Measurements from ENCODE around the gene FAM181B.

The FAM181B gene

DNA sequence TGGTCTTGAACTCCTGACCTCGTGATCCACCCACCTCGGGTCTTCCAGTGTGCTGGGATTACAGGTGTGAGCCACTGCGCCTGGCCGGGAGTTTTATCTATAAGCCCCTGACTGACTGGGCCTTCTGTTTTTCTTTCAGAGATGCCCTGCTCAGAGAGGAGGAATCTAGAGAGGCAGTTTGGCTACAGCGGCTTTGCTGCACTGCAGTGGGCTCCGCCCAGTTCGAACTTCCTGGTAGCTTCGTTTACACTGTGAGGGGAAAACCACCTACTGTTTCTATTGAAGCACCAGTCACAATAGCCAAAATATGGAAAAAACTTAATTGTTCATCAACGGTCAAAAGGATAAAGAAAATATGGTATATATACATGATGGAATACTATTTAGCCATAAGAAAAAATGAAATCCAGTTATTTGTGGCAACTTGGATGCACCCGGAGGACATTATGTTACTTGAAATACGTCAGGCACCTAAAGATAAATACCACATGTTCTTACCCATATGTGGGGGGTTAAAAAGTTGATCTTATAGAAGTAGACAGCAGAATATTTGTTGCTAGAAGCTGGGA, 31.9 kb upstream of the FAM181B start:
- no peak for TF ChIP-seq TAF1 (IDR thresholded peaks at IDR 0.05; ENCODE audit: borderline replicate concordance, insufficient read depth, low read length)
- TF ChIP-seq POLR2AphosphoS5 (IDR thresholded peaks at IDR 0.05; ENCODE audit: low read depth, low read length), result no peak
- TF ChIP-seq SIN3A (IDR thresholded peaks at IDR 0.05; ENCODE audit: borderline replicate concordance, insufficient read depth, low read length), result no peak
- TF ChIP-seq FOXP2 (optimal IDR thresholded peaks at IDR 0.05; ENCODE audit: borderline replicate concordance, extremely low read depth, extremely low read length, insufficient read depth), result no peak
- TF ChIP-seq, protein P1, sequence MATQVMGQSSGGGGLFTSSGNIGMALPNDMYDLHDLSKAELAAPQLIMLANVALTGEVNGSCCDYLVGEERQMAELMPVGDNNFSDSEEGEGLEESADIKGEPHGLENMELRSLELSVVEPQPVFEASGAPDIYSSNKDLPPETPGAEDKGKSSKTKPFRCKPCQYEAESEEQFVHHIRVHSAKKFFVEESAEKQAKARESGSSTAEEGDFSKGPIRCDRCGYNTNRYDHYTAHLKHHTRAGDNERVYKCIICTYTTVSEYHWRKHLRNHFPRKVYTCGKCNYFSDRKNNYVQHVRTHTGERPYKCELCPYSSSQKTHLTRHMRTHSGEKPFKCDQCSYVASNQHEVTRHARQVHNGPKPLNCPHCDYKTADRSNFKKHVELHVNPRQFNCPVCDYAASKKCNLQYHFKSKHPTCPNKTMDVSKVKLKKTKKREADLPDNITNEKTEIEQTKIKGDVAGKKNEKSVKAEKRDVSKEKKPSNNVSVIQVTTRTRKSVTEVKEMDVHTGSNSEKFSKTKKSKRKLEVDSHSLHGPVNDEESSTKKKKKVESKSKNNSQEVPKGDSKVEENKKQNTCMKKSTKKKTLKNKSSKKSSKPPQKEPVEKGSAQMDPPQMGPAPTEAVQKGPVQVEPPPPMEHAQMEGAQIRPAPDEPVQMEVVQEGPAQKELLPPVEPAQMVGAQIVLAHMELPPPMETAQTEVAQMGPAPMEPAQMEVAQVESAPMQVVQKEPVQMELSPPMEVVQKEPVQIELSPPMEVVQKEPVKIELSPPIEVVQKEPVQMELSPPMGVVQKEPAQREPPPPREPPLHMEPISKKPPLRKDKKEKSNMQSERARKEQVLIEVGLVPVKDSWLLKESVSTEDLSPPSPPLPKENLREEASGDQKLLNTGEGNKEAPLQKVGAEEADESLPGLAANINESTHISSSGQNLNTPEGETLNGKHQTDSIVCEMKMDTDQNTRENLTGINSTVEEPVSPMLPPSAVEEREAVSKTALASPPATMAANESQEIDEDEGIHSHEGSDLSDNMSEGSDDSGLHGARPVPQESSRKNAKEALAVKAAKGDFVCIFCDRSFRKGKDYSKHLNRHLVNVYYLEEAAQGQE (IDR thresholded peaks at IDR 0.05; ENCODE audit: insufficient read depth in 1 of 2, low read depth in 2 of 2, low read length in 2 of 2), result no peak

DNA sequence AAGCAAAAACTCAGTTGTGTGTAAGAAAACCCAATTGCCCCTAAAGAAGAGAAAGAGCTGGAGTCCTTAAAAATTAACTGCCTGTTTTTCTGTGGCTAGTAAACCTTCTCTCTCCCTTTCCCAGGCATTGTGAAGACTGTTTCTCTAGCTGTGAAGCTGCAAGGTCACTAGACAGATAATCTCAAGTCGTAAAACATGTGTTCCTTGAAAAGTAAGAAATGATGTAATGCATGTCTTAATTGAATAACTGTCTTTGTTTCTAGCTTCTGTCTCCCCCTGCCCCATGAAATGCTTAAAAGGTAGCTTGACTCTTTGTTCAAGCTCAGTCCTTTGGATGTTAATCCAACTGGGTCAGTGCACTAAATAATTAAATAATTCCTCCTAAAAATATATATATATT, 29.5 kb upstream of the FAM181B start:
- TF ChIP-seq FOXP2 (optimal IDR thresholded peaks at IDR 0.05; ENCODE audit: borderline replicate concordance, extremely low read depth, extremely low read length, insufficient read depth) (no peak), SIN3A (IDR thresholded peaks at IDR 0.05; ENCODE audit: borderline replicate concordance, insufficient read depth, low read length) (no peak), POLR2AphosphoS5 (IDR thresholded peaks at IDR 0.05; ENCODE audit: low read depth, low read length) (no peak), TAF1 (IDR thresholded peaks at IDR 0.05; ENCODE audit: borderline replicate concordance, insufficient read depth, low read length) (no peak)
- TF ChIP-seq, protein P1 (IDR thresholded peaks at IDR 0.05; ENCODE audit: insufficient read depth in 1 of 2, low read depth in 2 of 2, low read length in 2 of 2), result no peak

DNA sequence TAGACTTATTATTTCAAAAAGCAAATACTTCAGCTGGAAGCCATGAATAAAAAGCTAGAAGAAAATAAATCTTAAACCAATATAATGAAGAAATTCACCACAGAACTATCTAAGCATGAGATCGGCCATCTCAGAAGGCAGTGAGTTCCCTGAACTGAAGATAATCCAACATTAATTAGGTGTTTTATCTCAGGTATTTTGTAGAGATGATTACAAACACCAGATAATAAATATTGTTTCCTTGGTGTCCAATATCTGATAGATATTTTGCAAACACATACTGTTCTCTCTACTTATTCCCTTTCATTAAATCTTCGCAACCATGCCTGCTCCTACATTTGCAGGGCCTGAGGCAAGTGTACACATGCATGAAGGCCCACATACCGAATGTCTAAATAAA, 26.0 kb upstream of the FAM181B start:
- TF ChIP-seq POLR2AphosphoS5 (IDR thresholded peaks at IDR 0.05; ENCODE audit: low read depth, low read length), result no peak
- no peak for TF ChIP-seq SIN3A (IDR thresholded peaks at IDR 0.05; ENCODE audit: borderline replicate concordance, insufficient read depth, low read length)

DNA sequence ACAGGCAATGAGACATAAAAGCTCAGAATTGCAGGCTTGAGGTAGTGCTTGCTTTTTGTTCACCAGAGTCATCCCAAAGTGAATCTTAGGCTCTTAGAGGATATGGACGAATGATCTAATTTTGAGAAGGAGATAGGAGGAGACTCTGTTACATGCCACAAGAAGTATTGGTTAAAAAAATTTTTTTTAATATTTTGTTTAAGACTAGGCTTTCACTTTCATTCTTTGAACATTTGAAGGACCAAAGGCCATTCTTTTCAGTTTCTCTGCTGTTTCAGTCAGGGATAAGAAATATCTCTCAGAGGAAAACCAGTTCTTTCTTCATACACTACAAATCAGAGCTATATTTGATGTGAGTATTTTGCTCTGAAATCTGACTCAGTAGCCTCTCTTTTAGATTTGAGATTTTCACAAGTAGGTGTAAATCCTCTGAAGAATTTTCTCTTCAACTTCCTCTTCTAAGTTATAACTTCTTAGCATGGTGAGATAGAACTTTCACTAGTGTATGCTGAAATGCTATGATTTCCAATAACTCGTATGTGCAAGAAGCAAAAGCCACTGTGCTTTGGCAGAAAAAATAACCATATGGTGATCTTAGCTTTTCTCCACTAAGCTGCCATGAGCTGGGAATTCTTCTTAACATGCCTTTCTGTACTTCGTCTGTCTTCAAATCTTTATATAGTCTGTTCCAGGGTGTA, 24.1 kb upstream of the FAM181B start:
- TF ChIP-seq SIN3A (IDR thresholded peaks at IDR 0.05; ENCODE audit: borderline replicate concordance, insufficient read depth, low read length) (no peak), TAF1 (IDR thresholded peaks at IDR 0.05; ENCODE audit: borderline replicate concordance, insufficient read depth, low read length) (no peak), POLR2AphosphoS5 (IDR thresholded peaks at IDR 0.05; ENCODE audit: low read depth, low read length) (no peak), FOXP2 (optimal IDR thresholded peaks at IDR 0.05; ENCODE audit: borderline replicate concordance, extremely low read depth, extremely low read length, insufficient read depth) (no peak)
- TF ChIP-seq, protein P1 (IDR thresholded peaks at IDR 0.05; ENCODE audit: insufficient read depth in 1 of 2, low read depth in 2 of 2, low read length in 2 of 2), result no peak

DNA sequence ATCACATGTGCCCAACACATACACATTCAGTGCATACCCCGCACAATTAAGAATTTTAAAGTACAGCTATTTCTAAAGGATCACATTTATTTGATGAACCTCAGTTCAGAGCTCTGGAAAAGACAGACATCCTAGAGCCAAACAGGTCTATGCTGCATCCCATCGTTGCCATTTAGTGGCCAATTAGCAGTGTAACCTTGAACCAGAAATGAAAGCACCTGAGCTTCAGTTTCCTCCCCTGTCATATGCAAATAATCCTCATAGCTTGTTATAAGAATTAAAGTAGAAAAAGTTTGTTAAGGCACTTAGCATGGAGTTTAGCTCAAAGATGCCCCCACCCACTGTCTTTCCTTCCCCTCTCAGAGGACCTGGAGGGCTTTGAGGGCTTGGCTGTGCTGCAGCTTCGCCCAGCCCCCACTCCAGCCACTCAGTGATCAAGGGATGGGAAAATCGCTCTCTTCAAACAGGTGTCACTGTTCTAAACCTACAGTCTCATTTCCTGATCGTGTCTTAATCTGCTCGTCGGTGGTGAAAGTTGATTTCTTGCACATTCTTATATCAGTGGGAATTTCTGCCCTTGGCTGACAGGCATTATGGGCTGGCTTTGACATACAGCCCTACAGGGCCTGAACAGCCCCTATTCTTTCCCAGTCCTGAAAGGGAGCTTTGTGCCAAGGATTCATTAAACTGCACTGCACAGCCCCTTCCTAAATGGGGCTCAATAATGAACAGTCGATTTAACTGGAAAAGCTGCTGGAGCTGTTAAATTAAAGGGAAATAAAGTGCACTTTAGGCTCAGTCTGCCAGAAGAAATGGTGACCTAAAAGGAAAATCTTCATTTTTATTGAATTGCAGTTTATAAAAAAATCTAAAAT, 23.3 kb upstream of the FAM181B start:
- TF ChIP-seq SIN3A (IDR thresholded peaks at IDR 0.05; ENCODE audit: borderline replicate concordance, insufficient read depth, low read length) (no peak), POLR2AphosphoS5 (IDR thresholded peaks at IDR 0.05; ENCODE audit: low read depth, low read length) (no peak), FOXP2 (optimal IDR thresholded peaks at IDR 0.05; ENCODE audit: borderline replicate concordance, extremely low read depth, extremely low read length, insufficient read depth) (no peak), TAF1 (IDR thresholded peaks at IDR 0.05; ENCODE audit: borderline replicate concordance, insufficient read depth, low read length) (no peak)
- TF ChIP-seq, protein P1 (IDR thresholded peaks at IDR 0.05; ENCODE audit: insufficient read depth in 1 of 2, low read depth in 2 of 2, low read length in 2 of 2), result no peak
